HUDEP-2 (cell line): ENCODE results near the gene RAI14.
"Not testable (repeated sequence)": the region's sequence is repeated elsewhere in the genome, so short reads cannot be mapped to it uniquely, and the experiment has no call there.

Experiments used
- DNase-seq, 76 experiments: peaks; one replicate each; lab custom pipeline; 2025; ENCODE audit not compliant: unreplicated experiment in 76 of 76; lab: John Stamatoyannopoulos, UW

Gene RAI14

DNA sequence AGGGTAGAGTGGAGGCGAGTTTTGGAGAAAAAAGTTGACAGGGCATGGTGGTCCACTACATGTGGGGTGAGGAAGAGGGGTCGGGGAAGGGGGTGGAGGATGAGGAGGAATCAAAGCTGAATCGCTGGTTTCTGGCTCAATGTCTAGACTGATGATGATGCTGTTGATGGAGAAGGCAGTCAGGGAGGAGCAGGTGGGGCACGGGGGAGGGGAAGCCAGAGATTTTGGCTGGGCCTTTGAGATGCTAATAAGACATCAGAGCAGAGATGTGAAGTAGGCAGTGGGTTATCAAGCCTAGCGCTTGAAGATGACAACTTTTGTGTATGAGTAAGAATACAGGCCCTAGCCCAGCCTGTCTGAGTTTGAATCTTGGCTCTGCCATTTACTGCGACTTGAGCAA is 150.4 kb downstream of the RAI14 start:
- no peak for DNase-seq

DNA sequence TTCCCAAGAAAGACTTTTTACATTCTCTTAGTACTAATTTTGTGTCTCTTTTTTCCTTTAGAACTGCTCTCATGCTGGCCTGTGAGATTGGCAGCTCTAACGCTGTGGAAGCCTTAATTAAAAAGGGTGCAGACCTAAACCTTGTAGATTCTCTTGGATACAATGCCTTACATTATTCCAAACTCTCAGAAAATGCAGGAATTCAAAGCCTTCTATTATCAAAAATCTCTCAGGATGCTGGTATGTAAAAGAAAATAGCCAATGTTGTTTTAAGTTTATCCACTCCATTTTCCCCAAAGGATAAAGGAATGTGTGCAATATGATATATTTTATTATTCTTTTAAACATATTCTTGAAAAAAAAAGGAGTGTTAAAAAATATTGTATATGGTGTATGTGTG is 155.6 kb downstream of the RAI14 start:
- no peak for DNase-seq

DNA sequence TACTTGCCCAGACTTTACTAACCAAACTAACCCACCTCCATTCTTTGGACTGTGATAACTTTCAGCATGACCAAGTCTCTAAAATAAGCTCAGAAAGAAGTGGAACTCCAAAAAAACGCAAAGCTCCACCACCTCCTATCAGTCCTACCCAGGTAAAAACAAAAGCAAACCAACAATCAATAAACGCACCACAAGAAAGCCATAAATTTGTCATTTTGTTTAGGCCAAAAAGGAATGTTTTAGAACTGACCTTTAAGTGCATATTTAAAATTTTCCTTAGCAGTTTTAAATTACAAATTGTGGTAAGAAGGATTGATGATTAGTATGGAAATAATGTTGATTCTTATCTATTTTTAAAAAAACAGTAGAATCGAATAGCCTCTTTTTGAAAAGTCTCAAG is 157.4 kb downstream of the RAI14 start:
- DNase-seq = no peak

DNA sequence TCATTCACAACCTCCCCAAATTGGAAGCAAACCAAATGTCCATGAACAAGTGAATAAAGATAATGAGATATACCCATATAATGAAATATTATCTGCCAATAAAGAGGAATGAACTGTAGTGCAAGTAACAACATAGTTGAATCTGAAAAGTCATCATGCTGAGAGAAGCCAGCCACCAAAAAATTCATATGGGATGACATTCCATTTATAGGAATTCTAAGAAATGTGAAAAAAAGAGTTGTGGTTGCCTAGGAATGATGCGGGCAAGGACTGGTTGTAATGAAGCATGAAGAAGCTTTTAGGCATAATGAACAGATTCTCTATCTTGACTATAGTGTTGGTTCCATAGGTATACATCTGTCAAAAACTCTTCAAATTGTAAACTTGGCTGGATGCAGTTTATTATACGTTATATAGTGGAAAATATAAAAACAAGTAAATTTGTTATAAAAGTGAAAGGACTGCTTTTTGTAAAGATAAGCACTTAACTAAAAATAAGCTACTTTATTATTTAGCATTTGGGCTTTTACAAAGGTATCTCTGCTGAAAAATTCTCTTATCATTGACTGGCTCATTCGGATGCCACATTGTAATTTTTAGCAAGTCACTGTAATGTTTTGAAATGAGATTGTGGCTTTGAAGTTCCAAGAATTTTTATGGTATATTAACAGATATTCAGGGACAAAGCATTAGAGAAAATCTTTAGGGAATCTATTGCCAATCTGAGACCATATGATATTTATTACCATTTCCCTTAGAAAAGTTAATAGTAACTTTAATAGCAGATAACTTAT is 161.6 kb downstream of the RAI14 start:
- no peak for DNase-seq

DNA sequence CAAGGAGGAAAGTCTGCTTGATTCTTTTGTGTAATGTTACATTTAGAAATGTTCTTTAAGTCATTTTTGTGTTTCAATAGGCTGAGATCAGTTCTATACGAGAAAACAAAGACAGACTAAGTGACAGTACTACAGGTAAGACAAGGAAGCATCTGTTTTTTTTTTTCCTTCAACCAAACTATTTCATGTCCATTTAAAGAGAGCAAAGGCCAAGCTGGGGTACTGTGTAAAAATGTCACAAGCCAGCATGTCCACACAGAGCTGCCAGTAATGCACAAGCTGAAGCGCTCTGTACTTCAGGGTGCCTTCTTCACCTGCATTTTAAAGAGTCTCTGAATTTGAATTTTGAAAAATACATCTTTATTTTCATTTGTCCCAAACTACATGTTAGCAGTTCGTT is 162.6 kb downstream of the RAI14 start:
- no peak for DNase-seq

DNA sequence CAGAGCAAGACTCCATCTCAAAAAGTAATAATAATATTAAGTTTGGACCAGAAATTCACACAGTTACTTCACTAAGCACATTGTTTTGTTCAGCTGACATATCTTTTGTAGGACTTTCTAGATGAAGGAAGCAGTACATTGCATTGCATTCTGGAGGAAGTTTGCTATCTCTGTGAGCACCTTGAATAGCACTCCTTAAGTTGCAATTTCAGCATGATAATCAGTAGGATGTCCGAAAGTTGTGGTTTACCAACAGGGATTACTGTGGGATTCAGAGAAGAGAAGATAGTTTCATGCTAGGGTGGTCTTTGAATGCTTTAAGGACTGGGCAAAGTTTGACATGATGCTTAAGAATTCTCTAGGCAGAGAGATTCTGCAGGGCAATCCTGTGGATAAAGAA is 164.5 kb downstream of the RAI14 start:
- DNase-seq = no peak

GRCh38 chr5:34822956-34823715 is 167.0 kb downstream of the RAI14 start:
- no peak for DNase-seq

GRCh38 chr5:34826347-34826746 is 170.2 kb downstream of the RAI14 start:
- DNase-seq = no peak

DNA sequence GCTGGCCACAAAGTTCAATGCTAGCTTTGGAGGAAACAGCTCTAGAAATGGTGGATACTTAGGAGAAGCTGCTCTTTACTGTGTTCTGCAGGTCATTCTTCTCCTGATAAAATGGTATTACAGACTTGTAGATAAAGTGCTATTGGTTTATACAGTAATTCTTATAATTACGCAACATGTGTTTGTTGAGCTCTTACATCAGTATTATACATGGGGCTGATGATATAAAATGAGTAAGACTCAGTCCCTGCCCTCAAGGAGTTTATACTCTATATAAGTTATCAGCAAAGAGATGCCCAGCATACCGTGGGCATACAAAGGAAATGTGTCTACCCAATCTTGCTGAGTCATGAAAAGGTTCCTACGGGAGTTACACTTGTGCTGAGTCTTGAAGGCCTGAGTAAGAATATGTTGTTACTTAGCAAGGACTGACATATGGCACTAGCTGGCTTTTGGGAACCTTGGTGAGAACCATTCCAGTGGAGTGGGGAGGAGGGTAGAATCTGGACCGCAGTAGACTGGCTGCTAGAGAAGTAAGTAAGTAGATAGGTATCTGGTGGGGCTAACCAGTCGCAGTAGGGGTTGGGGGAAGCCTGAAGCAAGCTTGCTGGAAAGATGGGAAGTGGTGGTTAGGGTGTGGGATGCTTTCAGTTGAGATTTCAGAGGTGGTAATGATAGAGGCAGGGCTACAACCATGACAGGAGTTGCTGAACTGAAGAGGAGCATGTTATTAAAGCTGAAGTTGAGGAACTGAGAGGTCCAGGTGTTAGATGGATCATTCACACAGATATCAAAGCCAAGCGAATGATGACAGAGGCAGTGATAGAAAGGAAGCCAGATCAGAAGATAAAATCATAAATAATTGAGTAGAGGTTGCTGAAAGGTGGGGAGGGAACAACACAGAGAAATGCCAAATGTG is 171.7 kb downstream of the RAI14 start:
- no peak for DNase-seq

DNA sequence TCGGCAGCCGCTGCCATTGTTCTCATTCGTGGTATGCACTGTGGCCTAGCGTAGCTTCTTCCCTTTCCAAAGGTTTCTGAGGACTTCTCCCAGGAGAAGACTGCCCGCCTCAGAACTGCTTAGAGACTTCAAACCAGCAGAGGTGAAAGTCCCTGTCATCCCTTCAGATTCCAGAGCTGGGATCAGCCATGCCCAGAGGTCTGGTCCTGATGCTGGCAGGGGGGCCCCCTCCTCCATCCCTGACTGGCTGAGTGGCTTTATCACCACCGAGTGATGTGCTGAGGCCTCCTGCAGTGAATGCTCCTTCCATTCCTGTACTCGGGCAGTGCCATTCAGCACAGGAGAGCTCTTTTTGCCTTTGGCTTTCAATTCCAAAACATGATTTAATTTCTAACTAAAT is 174.7 kb downstream of the RAI14 start:
- DNase-seq = not testable (repeated sequence)

DNA sequence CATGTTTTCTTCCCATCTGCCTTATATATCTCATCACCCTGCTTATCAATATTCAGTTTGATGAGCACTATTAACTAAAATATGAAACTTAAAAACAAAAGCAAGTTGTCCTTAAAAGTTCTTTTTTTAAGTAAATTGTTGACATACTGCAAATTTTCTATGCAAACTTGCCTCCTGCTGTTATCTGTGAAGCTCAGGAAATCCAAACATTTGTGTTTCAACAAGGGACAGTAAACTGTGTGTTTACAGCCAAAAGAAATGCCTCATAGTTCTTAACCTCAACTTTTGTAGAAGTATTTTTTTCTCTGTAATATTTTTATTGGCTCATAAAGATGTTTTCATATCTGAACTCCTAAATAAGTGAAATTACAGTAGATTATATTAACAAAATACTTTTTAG is 175.2 kb downstream of the RAI14 start:
- DNase-seq = no peak

DNA sequence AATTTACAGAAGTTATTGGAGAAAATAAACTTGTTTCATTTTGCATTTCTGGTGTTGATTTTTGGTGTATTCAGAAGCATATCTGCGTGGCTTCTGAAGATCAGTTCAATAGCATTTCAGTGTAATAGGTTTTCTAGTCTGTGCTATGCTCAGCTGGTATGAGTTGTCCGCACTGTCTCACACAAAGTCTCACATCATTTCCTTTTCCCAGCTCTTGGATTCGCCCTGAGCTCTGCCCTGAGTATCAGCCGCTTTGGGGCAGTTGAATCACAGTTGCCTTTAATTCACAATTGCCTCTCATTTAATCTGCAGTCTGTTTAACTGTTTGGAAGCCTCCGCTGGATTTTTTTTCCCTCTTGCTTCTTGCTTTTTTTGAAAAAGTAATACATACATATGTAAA is 176.4 kb downstream of the RAI14 start:
- no peak for DNase-seq

GRCh38 chr5:34833090-34833489 is 177.0 kb downstream of the RAI14 start:
- no peak for DNase-seq

DNA sequence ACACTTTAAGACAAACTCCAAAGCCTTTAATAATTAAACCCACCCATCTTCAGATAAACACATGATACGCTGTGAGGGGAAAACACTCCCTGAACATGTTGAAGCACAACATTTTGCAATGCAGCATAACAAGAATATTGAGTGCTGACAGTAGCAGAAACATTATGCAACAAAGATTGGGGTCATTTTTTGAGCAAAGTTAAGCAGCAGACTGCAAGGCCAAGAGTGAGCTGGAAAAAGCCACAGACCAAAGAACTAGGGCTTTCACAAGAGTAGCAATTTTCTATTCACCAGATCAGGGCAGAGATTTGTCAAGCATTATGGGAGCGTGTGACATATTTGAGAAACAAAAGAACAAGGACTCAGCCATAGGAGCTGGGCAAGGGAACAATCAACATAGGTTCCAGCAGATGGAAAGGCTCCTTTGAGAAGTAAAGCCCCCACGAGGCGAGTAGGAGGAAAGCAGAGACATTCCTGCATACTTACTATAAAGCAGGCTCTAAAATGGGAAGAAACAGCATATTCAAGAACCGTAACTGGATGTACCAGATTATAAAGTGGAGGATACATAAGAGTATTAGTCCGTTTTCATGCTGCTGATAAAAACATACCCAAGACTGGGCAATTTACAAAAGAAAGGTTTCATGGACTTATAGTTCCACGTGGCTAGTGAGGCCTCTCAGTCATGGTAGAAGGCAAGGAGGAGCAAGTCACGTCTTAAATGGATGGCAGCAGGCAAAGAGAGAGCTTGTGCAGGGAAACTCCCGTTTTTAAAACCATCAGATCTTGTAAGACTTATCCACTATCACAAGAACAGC is 178.1 kb downstream of the RAI14 start:
- DNase-seq = no peak

GRCh38 chr5:34834794-34835089 is 178.6 kb downstream of the RAI14 start:
- DNase-seq = no peak

GRCh38 chr5:34835664-34836063 is 179.5 kb downstream of the RAI14 start:
- no peak for DNase-seq

DNA sequence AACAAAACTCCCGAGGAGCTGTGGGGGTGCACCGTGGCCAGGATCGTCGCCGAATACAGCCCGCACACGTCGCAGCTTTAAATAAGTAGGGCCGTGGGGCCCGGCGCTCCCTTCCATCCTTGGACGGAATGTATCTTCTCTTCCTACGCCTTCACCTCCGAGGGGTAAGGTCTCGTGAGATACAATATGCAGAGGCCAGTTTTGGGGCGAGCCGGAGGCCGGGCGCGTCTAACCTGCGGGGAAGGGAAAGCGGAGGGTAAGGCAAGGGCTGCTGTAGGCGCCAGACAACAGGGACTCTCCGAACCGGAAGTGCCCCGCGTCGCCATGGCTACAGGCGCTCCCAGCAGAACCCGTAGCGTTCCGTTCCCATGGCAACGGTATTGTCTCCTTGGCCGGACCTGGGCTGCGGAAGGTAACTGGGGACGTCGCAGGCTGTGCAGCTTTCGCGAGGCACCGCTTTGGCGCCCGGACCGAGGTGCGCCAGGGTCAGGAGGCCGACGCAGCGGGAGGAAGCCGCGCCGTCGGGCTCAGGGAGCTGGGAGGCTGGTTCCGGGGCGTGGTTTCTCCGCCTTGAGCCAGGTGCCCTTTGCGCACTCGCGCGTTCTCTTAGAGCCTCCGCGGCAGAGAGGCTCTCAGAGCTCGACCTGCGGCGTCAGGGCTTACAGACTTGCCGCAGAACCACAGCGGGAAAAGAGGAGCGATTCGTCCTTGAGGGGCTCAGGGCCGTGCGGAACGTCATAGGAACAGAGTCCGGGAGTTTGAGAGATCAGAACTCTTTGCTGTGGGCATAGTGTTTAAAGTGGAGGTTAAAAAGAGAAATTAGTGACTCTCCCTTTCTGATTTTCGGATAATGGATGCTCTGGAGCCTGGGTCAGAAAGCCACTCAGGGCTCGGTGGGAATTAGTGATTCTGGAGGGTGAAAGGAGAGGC is 182.9 kb downstream of the RAI14 start, which contains the start of gene TTC23L:
TSS of gene TTC23L (plus strand) at position 380 of the 930 bp plus-strand sequence. CDS start 1,508 bp downstream, outside the sequence.
- DNase-seq = peak in 55 of 76 experiments; percentile 1 to 75 (median 29)

DNA sequence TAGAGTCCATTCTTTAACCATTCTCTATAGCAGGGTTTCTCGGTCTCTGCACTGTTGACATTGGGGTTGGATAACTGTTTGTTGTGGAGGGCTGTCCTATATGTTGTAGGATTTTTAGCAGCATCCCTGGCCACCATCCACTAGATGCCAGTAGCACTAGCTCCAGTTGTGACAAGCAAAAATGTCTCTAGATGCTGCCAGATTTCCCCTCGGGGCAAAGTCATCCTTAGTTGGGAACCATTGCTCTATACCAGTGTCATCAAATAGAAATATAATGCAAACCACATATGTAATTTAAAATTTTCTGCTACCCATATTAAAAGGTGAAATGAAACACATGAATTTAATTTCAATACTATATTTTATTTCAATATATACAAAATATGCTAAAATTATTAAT is 185.7 kb downstream of the RAI14 start:
- no peak for DNase-seq

DNA sequence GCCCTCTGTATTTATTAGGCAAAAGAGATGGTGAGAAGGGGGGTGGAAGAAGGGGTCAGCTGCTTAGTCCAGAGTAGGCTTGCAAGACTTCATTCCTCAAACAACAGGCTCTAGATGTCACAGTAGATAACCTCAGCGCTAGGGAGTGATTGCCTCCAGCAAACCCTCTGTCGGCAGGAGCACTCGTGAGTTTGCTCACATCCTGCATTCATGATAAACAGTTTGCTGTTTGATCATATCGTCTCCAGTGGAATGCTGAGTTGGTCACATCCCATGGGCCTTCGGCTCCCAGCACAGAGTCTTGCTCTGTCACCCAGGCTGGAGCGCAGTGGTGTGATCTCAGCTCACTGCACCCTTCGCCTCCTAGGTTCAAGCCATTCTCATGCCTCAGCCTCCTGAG is 186.4 kb downstream of the RAI14 start:
- DNase-seq = no peak
